Lung (tissue), 12 donors: ENCODE data around the gene PDLIM4. TPM values are rescaled to one million over a fixed set of nuclear protein-coding genes. Genes with fewer than 3 reads are reported as not detected.

Source experiments
- ATAC-seq: fragments of 200-7000 bp; cut with Tn5 transposase; one replicate; pipeline ENCODE4 v1.9.1; 2020; ENCODE audit warnings: moderate number of reproducible peaks; ENCODE audit not compliant: insufficient read depth, low FRiP score
- DNase-seq, 3 donors: peaks; one replicate each; pipeline ENCODE4 v3.0.0-alpha.2; 2013 to 2017
- H3K27ac ChIP-seq, 2 donors: one replicate each; pipeline ENCODE4 v1.5.1; 2013; ENCODE audit warnings: mild to moderate bottlenecking in 2 of 2, moderate library complexity in 2 of 2, control low read depth in 1 of 2, inconsistent platforms in 1 of 2, low read depth in 1 of 2, low read length in 1 of 2
- H3K27me3 ChIP-seq, 3 donors: one replicate each; pipeline ENCODE4 v1.5.1; 2013; ENCODE audit warnings: low read length in 2 of 3; ENCODE audit not compliant: control insufficient read depth in 3 of 3, insufficient read depth in 3 of 3
- H3K36me3 ChIP-seq, 4 donors: one replicate each; pipeline ENCODE4 v1.5.1; 2013; ENCODE audit warnings: low read length in 4 of 4, mild to moderate bottlenecking in 1 of 4, moderate library complexity in 1 of 4; ENCODE audit not compliant: control insufficient read depth in 4 of 4, insufficient read depth in 4 of 4
- H3K4me1 ChIP-seq, 5 donors: one replicate each; pipeline ENCODE4 v1.5.1; 2013; ENCODE audit warnings: low read length in 5 of 5, mild to moderate bottlenecking in 2 of 5, moderate library complexity in 1 of 5; ENCODE audit not compliant: control insufficient read depth in 5 of 5, insufficient read depth in 5 of 5
- H3K4me3 ChIP-seq: one replicate; pipeline ENCODE4 v1.5.1; 2013; ENCODE audit warnings: mild to moderate bottlenecking, control low read depth, moderate library complexity
- H3K9ac ChIP-seq, 2 donors: one replicate each; pipeline ENCODE4 v1.5.1; 2013; ENCODE audit warnings: low read length in 2 of 2, control low read depth in 1 of 2; ENCODE audit not compliant: insufficient read depth in 1 of 2
- H3K9me3 ChIP-seq, 4 donors: one replicate each; pipeline ENCODE4 v1.5.1; 2013; ENCODE audit warnings: low read length in 3 of 4, mild to moderate bottlenecking in 1 of 4, moderate library complexity in 1 of 4; ENCODE audit not compliant: control insufficient read depth in 4 of 4, insufficient read depth in 3 of 4
- WGBS, 2 donors: extraction: QIAGEN DNeasy Blood & Tissue Kit; methylation state at CpG; one replicate each; pipeline ENCODE4 v1.1.7; 2013; 5-methylcytosine and 5-hydroxymethylcytosine counted together
- polyA plus RNA-seq, 2 donors: library from polyadenylated mRNA; stranded (reverse); fragments of 200-250 nt; gene quantifications; one replicate each; pipeline ENCODE4 v1.2.1, GENCODE V29; 2013
- total RNA-seq, 2 donors: library from RNA; depleted of rRNA in 1 of 2; stranded (reverse); fragments of >200 nt in 1 of 2; gene quantifications; one replicate each; pipeline ENCODE4 v1.2.1, GENCODE V29; 2014 to 2021
- TF ChIP-seq, protein P1 (sequence below): IDR thresholded peaks from 2 replicates; pipeline ENCODE4 v1.5.1; 2012; ENCODE audit warnings: mild to moderate bottlenecking; ENCODE audit errors: control extremely low read depth, extremely low read depth
- donor health status: control.
- donor health status: control.
- donor health status: Bipolar disorder and iron deficiency.
- donor health status: healthy.
- donor health status: DM: yes; HTN: yes; CAD: no.

PDLIM4 gene
- total and polyA plus RNA-seq, 4 donors: 7.3 to 13.8 (median 9.6) TPM

DNA sequence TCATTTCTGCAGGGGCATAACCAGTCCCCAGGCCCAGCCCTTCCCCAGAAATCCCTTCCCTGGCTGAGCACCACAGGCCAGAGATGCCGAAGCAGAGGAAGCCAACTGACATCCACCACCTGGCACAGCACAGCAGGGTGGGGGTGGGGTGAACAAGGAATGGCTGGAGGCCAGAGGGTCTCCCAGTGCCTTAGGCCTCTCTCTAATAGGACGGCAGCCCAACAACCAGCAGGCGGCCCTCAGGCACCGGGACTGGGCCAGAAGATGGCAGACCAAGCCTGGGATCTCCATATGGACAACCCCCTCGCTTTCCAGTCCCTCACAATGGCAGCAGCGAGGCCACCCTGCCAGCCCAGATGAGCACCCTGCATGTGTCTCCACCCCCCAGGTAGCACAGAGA is 13.2 kb downstream of the PDLIM4 start:
- no peaks in the 10 kb centered on the region for H3K36me3 ChIP-seq
- no peak overlapping the region for H3K9ac ChIP-seq
- ATAC-seq (no peak), DNase-seq (peak; percentile 57 to 65 (median 62))
- no peak overlapping the region for H3K27ac ChIP-seq
- peaks cover 0 to 8% (median 0%) of the 10 kb centered on the region in 5 donors for H3K4me1 ChIP-seq
- H3K9me3 ChIP-seq: no peaks in the 10 kb centered on the region
- 89 to 93% methylated on average over 6 of the region's 6 CpGs for WGBS, 2 donors
- no peaks in the 10 kb centered on the region for H3K27me3 ChIP-seq
- TF ChIP-seq, protein P1, sequence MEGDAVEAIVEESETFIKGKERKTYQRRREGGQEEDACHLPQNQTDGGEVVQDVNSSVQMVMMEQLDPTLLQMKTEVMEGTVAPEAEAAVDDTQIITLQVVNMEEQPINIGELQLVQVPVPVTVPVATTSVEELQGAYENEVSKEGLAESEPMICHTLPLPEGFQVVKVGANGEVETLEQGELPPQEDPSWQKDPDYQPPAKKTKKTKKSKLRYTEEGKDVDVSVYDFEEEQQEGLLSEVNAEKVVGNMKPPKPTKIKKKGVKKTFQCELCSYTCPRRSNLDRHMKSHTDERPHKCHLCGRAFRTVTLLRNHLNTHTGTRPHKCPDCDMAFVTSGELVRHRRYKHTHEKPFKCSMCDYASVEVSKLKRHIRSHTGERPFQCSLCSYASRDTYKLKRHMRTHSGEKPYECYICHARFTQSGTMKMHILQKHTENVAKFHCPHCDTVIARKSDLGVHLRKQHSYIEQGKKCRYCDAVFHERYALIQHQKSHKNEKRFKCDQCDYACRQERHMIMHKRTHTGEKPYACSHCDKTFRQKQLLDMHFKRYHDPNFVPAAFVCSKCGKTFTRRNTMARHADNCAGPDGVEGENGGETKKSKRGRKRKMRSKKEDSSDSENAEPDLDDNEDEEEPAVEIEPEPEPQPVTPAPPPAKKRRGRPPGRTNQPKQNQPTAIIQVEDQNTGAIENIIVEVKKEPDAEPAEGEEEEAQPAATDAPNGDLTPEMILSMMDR: no peak
- no peak overlapping the region for H3K4me3 ChIP-seq

DNA sequence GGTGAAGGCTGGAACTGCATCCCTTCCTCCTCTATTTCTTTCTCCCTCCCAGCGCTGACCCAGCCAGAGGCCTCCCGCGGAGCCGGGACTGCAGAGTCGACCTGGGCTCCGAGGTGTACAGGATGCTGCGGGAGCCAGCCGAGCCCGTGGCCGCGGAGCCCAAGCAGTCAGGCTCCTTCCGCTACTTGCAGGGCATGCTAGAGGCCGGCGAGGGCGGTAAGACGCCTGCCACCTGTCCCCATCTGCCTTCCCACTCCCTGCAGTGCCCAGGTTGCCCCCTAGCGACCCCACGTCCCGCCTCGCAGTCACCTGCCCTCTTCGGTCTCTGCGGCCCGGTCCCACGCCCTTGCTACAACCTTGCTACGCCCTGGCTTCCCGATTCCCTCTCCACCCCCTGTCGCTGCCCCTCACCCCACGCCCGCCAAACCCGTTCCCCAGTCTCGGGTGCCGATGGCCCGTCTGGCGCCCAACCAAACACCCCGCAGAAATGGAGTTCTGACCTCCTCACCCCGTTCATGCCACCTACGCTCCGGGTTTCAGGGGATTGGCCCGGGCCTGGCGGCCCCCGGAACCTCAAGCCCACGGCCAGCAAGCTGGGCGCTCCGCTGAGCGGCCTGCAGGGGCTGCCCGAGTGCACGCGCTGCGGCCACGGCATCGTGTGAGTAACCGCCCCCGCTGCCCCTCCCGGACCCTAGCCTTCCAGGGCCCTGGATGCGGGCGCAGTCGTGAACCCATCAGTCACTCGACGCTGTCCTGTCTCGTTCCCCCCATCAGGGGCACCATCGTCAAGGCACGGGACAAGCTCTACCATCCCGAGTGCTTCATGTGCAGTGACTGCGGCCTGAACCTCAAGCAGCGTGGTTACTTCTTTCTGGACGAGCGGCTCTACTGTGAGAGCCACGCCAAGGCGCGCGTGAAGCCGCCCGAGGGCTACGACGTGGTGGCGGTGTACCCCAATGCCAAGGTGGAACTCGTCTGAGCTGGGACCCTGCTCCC is 14.1 kb downstream of the PDLIM4 start:
- Histone ChIP-seq H3K27ac (no peak overlapping the region), H3K9me3 (no peaks in the 10 kb centered on the region), H3K4me1 (peaks cover 0 to 8% (median 0%) of the 10 kb centered on the region in 5 donors), H3K27me3 (no peaks in the 10 kb centered on the region), H3K9ac (no peak overlapping the region), H3K4me3 (no peak overlapping the region), H3K36me3 (no peaks in the 10 kb centered on the region)
- 76 to 80% methylated on average over 77 of the region's 77 CpGs for WGBS, 2 donors
- TF ChIP-seq, protein P1: no peak
- ATAC-seq (no peak), DNase-seq (no peak)

DNA sequence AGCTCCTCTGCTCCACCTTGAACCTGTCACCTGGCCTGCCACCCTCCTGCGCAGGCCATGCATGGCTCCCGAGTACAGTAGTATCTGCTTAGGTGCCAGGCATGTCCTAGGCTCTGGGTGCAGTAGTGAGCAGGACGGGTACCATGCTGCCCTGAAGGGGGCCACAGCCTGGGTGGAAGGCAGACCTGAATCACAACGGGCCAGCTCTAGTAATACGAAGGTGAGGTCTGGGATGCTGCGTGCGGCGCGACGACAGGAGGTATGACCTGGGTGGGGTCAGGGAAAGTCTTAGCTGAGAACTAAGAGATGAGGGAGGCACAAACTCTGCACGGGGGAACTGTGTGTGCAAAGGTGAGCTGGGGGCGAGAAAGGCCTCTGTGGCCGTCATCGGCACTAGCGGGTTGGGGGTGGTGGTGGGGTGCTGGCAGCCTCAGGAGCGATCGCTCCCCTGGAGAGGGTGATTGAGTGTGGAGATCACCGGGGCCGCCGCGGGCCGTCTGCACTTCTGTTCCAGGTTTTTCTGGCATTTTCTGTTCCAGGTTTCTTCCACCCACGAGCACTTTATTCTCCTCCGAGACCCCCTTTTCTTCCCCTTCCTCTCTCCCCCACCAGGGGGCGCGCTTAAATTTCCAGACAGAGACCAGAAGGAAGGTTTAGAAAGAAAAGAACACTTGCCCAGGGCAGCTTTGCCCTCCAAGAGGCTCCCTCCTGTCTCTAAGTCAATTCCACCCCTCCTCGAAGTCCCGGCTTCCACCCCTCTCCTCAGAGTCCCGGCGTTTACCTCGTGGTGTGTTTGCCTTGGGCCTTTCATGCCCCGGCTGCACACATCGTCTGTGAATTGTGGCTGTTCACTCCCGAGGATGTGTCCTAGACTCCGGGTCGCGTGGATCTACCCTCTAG is 15.1 kb downstream of the PDLIM4 start:
- Histone ChIP-seq H3K36me3 (no peaks in the 10 kb centered on the region), H3K27ac (no peak overlapping the region), H3K9me3 (no peaks in the 10 kb centered on the region), H3K4me3 (no peak overlapping the region), H3K4me1 (peaks cover 0 to 8% (median 0%) of the 10 kb centered on the region in 5 donors), H3K9ac (no peak overlapping the region), H3K27me3 (no peaks in the 10 kb centered on the region)
- peak; percentile 59 to 78 (median 70) for DNase-seq
- WGBS, 2 donors: 56 to 59% methylated on average over 37 of the region's 37 CpGs
- peak; percentile 36 for ATAC-seq
- TF ChIP-seq, protein P1: peak; percentile 49
